Renal cortex interstitium (tissue), 11 donors: ENCODE data around the gene DENND4A. TPM values are rescaled to one million over a fixed set of nuclear protein-coding genes. Genes with fewer than 3 reads are reported as not detected.
"Not testable (repeated sequence)": the region's sequence is repeated elsewhere in the genome, so short reads cannot be mapped to it uniquely, and the experiment has no call there.

Experiments used
- DNase-seq, 11 donors: peaks; one replicate each; pipeline ENCODE4 v3.0.0-alpha.2; 2013; ENCODE audit warnings: low read depth in 9 of 11, low spot score in 4 of 11; ENCODE audit errors: extremely low read depth in 1 of 11
- polyA plus RNA-seq, 3 donors: library from polyadenylated mRNA; unstranded; fragments of 120-200 nt; gene quantifications; one replicate each; pipeline ENCODE4 v1.2.1, GENCODE V29; 2013; ENCODE audit not compliant: insufficient read length in 3 of 3

DENND4A gene
- polyA plus RNA-seq, 3 donors = 14.8 to 21.2 (median 17.0) TPM

- no peak for DNase-seq
These were observed 24.9 kb downstream of the DENND4A start for GRCh38 chr15:65767264-65767595.

- no peak for DNase-seq
These were observed 25.4 kb downstream of the DENND4A start for GRCh38 chr15:65766422-65767263.

- no peak for DNase-seq
These were observed 27.0 kb downstream of the DENND4A start for GRCh38 chr15:65765106-65765505.

- DNase-seq = no peak
These were observed 28.9 kb downstream of the DENND4A start for GRCh38 chr15:65762914-65763787.

GRCh38 chr15:65762399-65762798 lies 29.7 kb downstream of the DENND4A start:
- DNase-seq = no peak

GRCh38 chr15:65761210-65761926 lies 30.7 kb downstream of the DENND4A start:
- DNase-seq = no peak

GRCh38 chr15:65759441-65759840 lies 32.7 kb downstream of the DENND4A start:
- DNase-seq = no peak

GRCh38 chr15:65758242-65758641 lies 33.9 kb downstream of the DENND4A start:
- no peak for DNase-seq

GRCh38 chr15:65757256-65757655 lies 34.8 kb downstream of the DENND4A start:
- DNase-seq = no peak

GRCh38 chr15:65752151-65752700 lies 39.9 kb downstream of the DENND4A start:
- DNase-seq = no peak

GRCh38 chr15:65751431-65751830 lies 40.7 kb downstream of the DENND4A start:
- DNase-seq = no peak

- no peak for DNase-seq
These were observed 44.8 kb downstream of the DENND4A start for GRCh38 chr15:65747265-65747664.

GRCh38 chr15:65743637-65744252 lies 48.3 kb downstream of the DENND4A start:
- DNase-seq = no peak

GRCh38 chr15:65740148-65740547 lies 51.9 kb downstream of the DENND4A start:
- no peak for DNase-seq

- no peak for DNase-seq
These were observed 53.4 kb downstream of the DENND4A start for GRCh38 chr15:65738649-65739048.

GRCh38 chr15:65733599-65733998 lies 58.5 kb downstream of the DENND4A start:
- not testable (repeated sequence) for DNase-seq

GRCh38 chr15:65732698-65733097 lies 59.4 kb downstream of the DENND4A start:
- DNase-seq = no peak

GRCh38 chr15:65731926-65732325 lies 60.2 kb downstream of the DENND4A start:
- no peak for DNase-seq
